ENCODE data around the gene PRAC2.

The PRAC2 gene

GRCh38 chr17:48748718-48749566 is 26.0 kb downstream of the PRAC2 start:
- Histone ChIP-seq H2BK12ac (ENCODE audit: low read length in 2 of 2) (no peak overlapping the region), H3K36me3 (ENCODE audit: control insufficient read depth in 1 of 2, insufficient read depth in 2 of 2, low read depth in 1 of 2, low read length in 2 of 2) (no peaks in the 10 kb centered on the region), H3K79me1 (replicated peaks; ENCODE audit: low read length, poor library complexity, severe bottlenecking) (no peaks in the 10 kb centered on the region), H4K8ac (ENCODE audit: low read length) (no peak overlapping the region), H2BK120ac (ENCODE audit: low read depth, low read length) (no peak overlapping the region), H3K4me1 (ENCODE audit: control insufficient read depth, insufficient read depth, low read depth, low read length) (peaks cover 4% of the 10 kb centered on the region), H3K9ac (ENCODE audit: low read length) (no peak overlapping the region), H3K14ac (ENCODE audit: low read length in 2 of 2) (no peak overlapping the region), H2AFZ (ENCODE audit: low read depth, low read length) (no peak overlapping the region), H2BK5ac (ENCODE audit: low read depth, low read length, poor library complexity, severe bottlenecking) (no peak overlapping the region), H3K4me2 (ENCODE audit: low read length, poor library complexity, severe bottlenecking) (no peak overlapping the region), H3K23ac (ENCODE audit: low read length in 2 of 2) (no peak overlapping the region), H3K27me3 (ENCODE audit: control insufficient read depth in 1 of 2, insufficient read depth in 1 of 2, low read length in 2 of 2) (peaks cover 89 to 100% of the 10 kb centered on the region in 2 experiments), H3K18ac (ENCODE audit: low read depth in 1 of 2, low read length in 2 of 2) (no peak overlapping the region), H3K4me3 (ENCODE audit: insufficient read depth in 1 of 2, low read depth in 1 of 2, low read length in 2 of 2) (no peak overlapping the region), H3K9me3 (ENCODE audit: control insufficient read depth, low read length) (no peaks in the 10 kb centered on the region), H3K27ac (ENCODE audit: low read length, poor library complexity, severe bottlenecking) (no peak overlapping the region), H2AK5ac (ENCODE audit: low read length, severe bottlenecking) (no peak overlapping the region), H2BK15ac (ENCODE audit: low read depth, poor library complexity, severe bottlenecking) (no peak overlapping the region), H3K4ac (ENCODE audit: low read depth in 1 of 2, low read length in 2 of 2) (no peak overlapping the region), H4K91ac (ENCODE audit: low read length) (no peak overlapping the region)
- peak; percentile 5 for DNase-seq
- 42% methylated on average over 11 of the region's 16 CpGs for WGBS

- Histone ChIP-seq H3K18ac (ENCODE audit: low read depth in 1 of 2, low read length in 2 of 2) (no peak overlapping the region), H3K9me3 (ENCODE audit: control insufficient read depth, low read length) (no peaks in the 10 kb centered on the region), H3K27me3 (ENCODE audit: control insufficient read depth in 1 of 2, insufficient read depth in 1 of 2, low read length in 2 of 2) (peaks cover 89 to 100% of the 10 kb centered on the region in 2 experiments), H4K8ac (ENCODE audit: low read length) (no peak overlapping the region), H3K4me1 (ENCODE audit: control insufficient read depth, insufficient read depth, low read depth, low read length) (peaks cover 9% of the 10 kb centered on the region), H2BK12ac (ENCODE audit: low read length in 2 of 2) (no peak overlapping the region), H3K14ac (ENCODE audit: low read length in 2 of 2) (no peak overlapping the region), H3K36me3 (ENCODE audit: control insufficient read depth in 1 of 2, insufficient read depth in 2 of 2, low read depth in 1 of 2, low read length in 2 of 2) (no peaks in the 10 kb centered on the region), H2AK5ac (ENCODE audit: low read length, severe bottlenecking) (no peak overlapping the region), H2BK15ac (ENCODE audit: low read depth, poor library complexity, severe bottlenecking) (no peak overlapping the region), H3K4me2 (ENCODE audit: low read length, poor library complexity, severe bottlenecking) (no peak overlapping the region), H3K27ac (ENCODE audit: low read length, poor library complexity, severe bottlenecking) (no peak overlapping the region), H3K4ac (ENCODE audit: low read depth in 1 of 2, low read length in 2 of 2) (no peak overlapping the region), H2BK120ac (ENCODE audit: low read depth, low read length) (no peak overlapping the region), H3K79me1 (replicated peaks; ENCODE audit: low read length, poor library complexity, severe bottlenecking) (no peaks in the 10 kb centered on the region), H4K91ac (ENCODE audit: low read length) (no peak overlapping the region), H2BK5ac (ENCODE audit: low read depth, low read length, poor library complexity, severe bottlenecking) (no peak overlapping the region), H3K4me3 (ENCODE audit: insufficient read depth in 1 of 2, low read depth in 1 of 2, low read length in 2 of 2) (no peak overlapping the region), H3K23ac (ENCODE audit: low read length in 2 of 2) (peak overlapping the region in 1 of 2 experiments; percentile 76), H2AFZ (ENCODE audit: low read depth, low read length) (no peak overlapping the region), H3K9ac (ENCODE audit: low read length) (no peak overlapping the region)
- peak; percentile 11 for DNase-seq
- WGBS, result 8% methylated on average over 31 of the region's 32 CpGs
These were observed 26.9 kb downstream of the PRAC2 start for GRCh38 chr17:48749621-48750553.

- no peak overlapping the region for H3K4me3 ChIP-seq (ENCODE audit: insufficient read depth in 1 of 2, low read depth in 1 of 2, low read length in 2 of 2)
- H3K36me3 ChIP-seq (ENCODE audit: control insufficient read depth in 1 of 2, insufficient read depth in 2 of 2, low read depth in 1 of 2, low read length in 2 of 2), result no peaks in the 10 kb centered on the region
- peaks cover 89 to 100% of the 10 kb centered on the region in 2 experiments for H3K27me3 ChIP-seq (ENCODE audit: control insufficient read depth in 1 of 2, insufficient read depth in 1 of 2, low read length in 2 of 2)
These were observed 28.2 kb downstream of the PRAC2 start for GRCh38 chr17:48751172-48751571.

More at GRCh38 chr17:48751172-48751571, 28.2 kb downstream of the PRAC2 start:
- Histone ChIP-seq H2BK120ac (ENCODE audit: low read depth, low read length) (no peak overlapping the region), H2AFZ (ENCODE audit: low read depth, low read length) (no peak overlapping the region), H3K79me1 (replicated peaks; ENCODE audit: low read length, poor library complexity, severe bottlenecking) (no peaks in the 10 kb centered on the region), H3K9ac (ENCODE audit: low read length) (no peak overlapping the region), H3K4ac (ENCODE audit: low read depth in 1 of 2, low read length in 2 of 2) (no peak overlapping the region), H2BK15ac (ENCODE audit: low read depth, poor library complexity, severe bottlenecking) (no peak overlapping the region), H3K14ac (ENCODE audit: low read length in 2 of 2) (no peak overlapping the region), H2BK5ac (ENCODE audit: low read depth, low read length, poor library complexity, severe bottlenecking) (no peak overlapping the region), H2AK5ac (ENCODE audit: low read length, severe bottlenecking) (no peak overlapping the region), H3K4me1 (ENCODE audit: control insufficient read depth, insufficient read depth, low read depth, low read length) (peaks cover 12% of the 10 kb centered on the region), H4K91ac (ENCODE audit: low read length) (no peak overlapping the region), H4K8ac (ENCODE audit: low read length) (no peak overlapping the region), H3K27ac (ENCODE audit: low read length, poor library complexity, severe bottlenecking) (no peak overlapping the region), H2BK12ac (ENCODE audit: low read length in 2 of 2) (no peak overlapping the region), H3K9me3 (ENCODE audit: control insufficient read depth, low read length) (no peaks in the 10 kb centered on the region), H3K23ac (ENCODE audit: low read length in 2 of 2) (no peak overlapping the region), H3K4me2 (ENCODE audit: low read length, poor library complexity, severe bottlenecking) (no peak overlapping the region), H3K18ac (ENCODE audit: low read depth in 1 of 2, low read length in 2 of 2) (no peak overlapping the region)
- no peak for DNase-seq
- 20% methylated on average over 2 of the region's 3 CpGs for WGBS

Data from mesenchymal stem cell (in vitro differentiated cells and primary cell).